ENCODE data around the gene PROX2.

DNA sequence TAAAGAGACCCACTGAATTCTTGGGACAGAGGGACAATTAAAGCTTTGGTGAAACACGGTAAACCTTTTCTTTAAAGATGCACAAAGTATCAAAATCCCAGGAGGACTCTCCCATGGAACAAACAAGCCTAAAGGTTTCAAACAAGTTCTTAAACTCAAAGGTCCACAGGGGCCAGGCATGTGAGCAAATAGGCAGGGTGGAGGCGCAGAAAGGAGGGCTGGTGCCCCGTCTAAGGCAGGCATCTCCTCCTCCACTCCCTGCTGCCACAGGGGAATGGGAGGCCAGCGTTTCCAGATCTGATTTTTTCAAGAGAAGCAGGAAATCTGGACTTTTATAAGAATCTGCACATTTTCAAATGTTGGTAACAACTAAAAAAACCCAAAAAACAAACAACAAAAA lies 39.5 kb upstream of the PROX2 start:
- no peak for TF ChIP-seq POLR2A (IDR thresholded peaks at IDR 0.05)
- TF ChIP-seq, protein P1, sequence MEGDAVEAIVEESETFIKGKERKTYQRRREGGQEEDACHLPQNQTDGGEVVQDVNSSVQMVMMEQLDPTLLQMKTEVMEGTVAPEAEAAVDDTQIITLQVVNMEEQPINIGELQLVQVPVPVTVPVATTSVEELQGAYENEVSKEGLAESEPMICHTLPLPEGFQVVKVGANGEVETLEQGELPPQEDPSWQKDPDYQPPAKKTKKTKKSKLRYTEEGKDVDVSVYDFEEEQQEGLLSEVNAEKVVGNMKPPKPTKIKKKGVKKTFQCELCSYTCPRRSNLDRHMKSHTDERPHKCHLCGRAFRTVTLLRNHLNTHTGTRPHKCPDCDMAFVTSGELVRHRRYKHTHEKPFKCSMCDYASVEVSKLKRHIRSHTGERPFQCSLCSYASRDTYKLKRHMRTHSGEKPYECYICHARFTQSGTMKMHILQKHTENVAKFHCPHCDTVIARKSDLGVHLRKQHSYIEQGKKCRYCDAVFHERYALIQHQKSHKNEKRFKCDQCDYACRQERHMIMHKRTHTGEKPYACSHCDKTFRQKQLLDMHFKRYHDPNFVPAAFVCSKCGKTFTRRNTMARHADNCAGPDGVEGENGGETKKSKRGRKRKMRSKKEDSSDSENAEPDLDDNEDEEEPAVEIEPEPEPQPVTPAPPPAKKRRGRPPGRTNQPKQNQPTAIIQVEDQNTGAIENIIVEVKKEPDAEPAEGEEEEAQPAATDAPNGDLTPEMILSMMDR (IDR thresholded peaks at IDR 0.05), result no peak

Measured in lower leg skin (tissue), 3 donors.